Right cardiac atrium (tissue), 5 donors: ENCODE results near the gene NCR3LG1. TPM values are rescaled to one million over a fixed set of nuclear protein-coding genes. Genes with fewer than 3 reads are reported as not detected.

Source experiments
- ATAC-seq, 2 donors: fragments of 200-7000 bp; cut with Tn5 transposase; one replicate each; pipeline versions ENCODE4 v1.8.0 to v1.9.1; 2020; ENCODE audit warnings: moderate library complexity in 2 of 2, mild to moderate bottlenecking in 1 of 2
- DNase-seq, 3 donors: peaks; one replicate each; pipeline ENCODE4 v3.0.0-alpha.2; 2020
- H3K27ac ChIP-seq: one replicate; pipeline ENCODE4 v1.5.1; 2013; ENCODE audit warnings: mild to moderate bottlenecking, low read length, control low read depth, moderate library complexity
- H3K27me3 ChIP-seq: one replicate; pipeline ENCODE4 v1.6.1; 2013; ENCODE audit not compliant: control insufficient read depth, insufficient read depth
- H3K4me1 ChIP-seq: one replicate; pipeline ENCODE4 v1.6.1; 2013; ENCODE audit warnings: low read length; ENCODE audit not compliant: control insufficient read depth, insufficient read depth
- H3K4me3 ChIP-seq: one replicate; pipeline ENCODE4 v1.5.1; 2013; ENCODE audit warnings: low read length, control low read depth
- H3K9me3 ChIP-seq: one replicate; pipeline ENCODE4 v1.6.1; 2013; ENCODE audit warnings: low read length; ENCODE audit not compliant: control insufficient read depth
- WGBS: extraction: QIAGEN DNeasy Blood & Tissue Kit; methylation state at CpG from one replicate; pipeline ENCODE4 v1.1.7; 2013; 5-methylcytosine and 5-hydroxymethylcytosine counted together
- intact Hi-C, 4 donors: fragments of 100-400 bp; cut with DNase I; formaldehyde crosslinking; loops; one replicate each; pipeline versions ENCODE4 v1.11.0 to v1.14.0; 2022 to 2023
- polyA plus RNA-seq: library from polyadenylated mRNA; stranded (reverse); fragments of 200-250 nt; gene quantifications from one replicate; pipeline ENCODE4 v1.2.3, GENCODE V29; 2013
- total RNA-seq, 4 donors: library from RNA; stranded (reverse); fragmentation: NEBNext Ultra II Directional; extraction: Animal tissue kit (Norgen Biotek cat#: 25700); gene quantifications; one replicate each; pipeline ENCODE4 v1.2.1, GENCODE V29; 2021
- donor health status: healthy with polysubstance abuse.
- donor health status: DM: no; HTN: yes; CAD: no.
- donor health status: DM: no; HTN: no; CAD: no.
- donor health status: DM: no; HTN: yes; CAD: no; lungs with severe emphysema.
- donor health status: DM: yes; HTN: yes; CAD: no.

NCR3LG1 gene
- total and polyA plus RNA-seq, 5 donors = 0.75 to 3.3 (median 2.9) TPM

GRCh38 chr11:17386331-17387084 lies 34.9 kb downstream of the NCR3LG1 start:
- intact Hi-C loops = loop anchor here in 1 of 4 donors (5.0 kb wide), 1 partner anchor 116 kb away; no protein-coding TSS in a partner anchor
- no peaks in the 10 kb centered on the region for H3K4me1 ChIP-seq
- ATAC-seq (peak; percentile 74 to 84), DNase-seq (peak; percentile 55 to 81 (median 79))
- peak overlapping the region; percentile 82 for H3K27ac ChIP-seq
- no peak overlapping the region for H3K4me3 ChIP-seq
- no peaks in the 10 kb centered on the region for H3K9me3 ChIP-seq
- H3K27me3 ChIP-seq = no peaks in the 10 kb centered on the region
- 64% methylated on average over 23 of the region's 23 CpGs for WGBS

GRCh38 chr11:17387254-17387653 lies 35.7 kb downstream of the NCR3LG1 start:
- intact Hi-C loops = loop anchor here in 1 of 4 donors (5.0 kb wide), 1 partner anchor 115 kb away; no protein-coding TSS in a partner anchor
- WGBS = 97% methylated on average over 20 of the region's 20 CpGs
- DNase-seq = peak in 1 of 3 donors; percentile 56
- no peak overlapping the region for H3K27ac ChIP-seq
- no peaks in the 10 kb centered on the region for H3K4me1 ChIP-seq
- no peaks in the 10 kb centered on the region for H3K9me3 ChIP-seq
- no peak for ATAC-seq
- no peak overlapping the region for H3K4me3 ChIP-seq
- no peaks in the 10 kb centered on the region for H3K27me3 ChIP-seq

- Histone ChIP-seq H3K27ac (no peak overlapping the region), H3K4me3 (no peak overlapping the region), H3K4me1 (no peaks in the 10 kb centered on the region), H3K9me3 (no peaks in the 10 kb centered on the region), H3K27me3 (no peaks in the 10 kb centered on the region)
- WGBS = 88% methylated on average over 20 of the region's 20 CpGs
- peak in 1 of 3 donors; percentile 65 for DNase-seq
- no peak for ATAC-seq
- intact Hi-C loops = loop anchor here in 1 of 4 donors (5.0 kb wide), 1 partner anchor 114 kb away; no protein-coding TSS in a partner anchor
Measured at GRCh38 chr11:17387811-17388210, 36.2 kb downstream of the NCR3LG1 start.

GRCh38 chr11:17388609-17389210 lies 37.1 kb downstream of the NCR3LG1 start, which contains the start of gene KCNJ11:
KCNJ11 (minus strand) TSS chr11:17388659; CDS start chr11:17388091, 568 bp downstream.
- Histone ChIP-seq H3K27ac (peak within 1 kb of the TSS; percentile 55), H3K4me3 (peak within 1 kb of the TSS; percentile 78), H3K4me1 (no peaks in the 10 kb centered on the region), H3K27me3 (no peaks in the 10 kb centered on the region), H3K9me3 (no peaks in the 10 kb centered on the region)
- WGBS = 4% methylated on average over 53 of the region's 53 CpGs
- ATAC-seq = no peak
- intact Hi-C loops = loop anchor here in 1 of 4 donors (5.0 kb wide), 1 partner anchor 114 kb away; no protein-coding TSS in a partner anchor
- DNase-seq = peak in 2 of 3 donors; percentile 61 to 69

GRCh38 chr11:17389211-17389956 lies 37.8 kb downstream of the NCR3LG1 start:
- intact Hi-C loops = loop anchor here in 1 of 4 donors (5.0 kb wide), 1 partner anchor 113 kb away; no protein-coding TSS in a partner anchor
- Histone ChIP-seq H3K9me3 (no peaks in the 10 kb centered on the region), H3K27me3 (no peaks in the 10 kb centered on the region), H3K4me3 (peak overlapping the region; percentile 78), H3K27ac (peak overlapping the region; percentile 55), H3K4me1 (no peaks in the 10 kb centered on the region)
- peak; percentile 70 to 77 for ATAC-seq
- DNase-seq = peak; percentile 70 to 90 (median 89)
- WGBS = 4% methylated on average over 55 of the region's 55 CpGs

- ATAC-seq (no peak), DNase-seq (no peak)
- Histone ChIP-seq H3K4me3 (no peak overlapping the region), H3K4me1 (no peaks in the 10 kb centered on the region), H3K27ac (no peak overlapping the region), H3K27me3 (no peaks in the 10 kb centered on the region), H3K9me3 (no peaks in the 10 kb centered on the region)
- intact Hi-C loops = loop anchor here in 1 of 4 donors (5.0 kb wide), 2 partner anchors 102 to 112 kb away; no protein-coding TSS in a partner anchor
- WGBS = 67% methylated on average over 10 of the region's 10 CpGs
Measured at GRCh38 chr11:17389957-17390649, 38.5 kb downstream of the NCR3LG1 start.

- no peak for ATAC-seq
- Histone ChIP-seq H3K9me3 (no peaks in the 10 kb centered on the region), H3K27ac (no peak overlapping the region), H3K27me3 (no peaks in the 10 kb centered on the region), H3K4me1 (no peaks in the 10 kb centered on the region), H3K4me3 (no peak overlapping the region)
- WGBS = 75% methylated on average over 3 of the region's 3 CpGs
- intact Hi-C loops = loop anchor here in 1 of 4 donors (5.0 kb wide), 1 partner anchor 101 kb away; no protein-coding TSS in a partner anchor
- DNase-seq = no peak
Measured at GRCh38 chr11:17391493-17392355, 40.1 kb downstream of the NCR3LG1 start.

GRCh38 chr11:17392872-17393271 lies 41.3 kb downstream of the NCR3LG1 start:
- H3K27me3 ChIP-seq = no peaks in the 10 kb centered on the region
- no peak for DNase-seq
- no peak overlapping the region for H3K4me3 ChIP-seq
- no peak overlapping the region for H3K27ac ChIP-seq
- ATAC-seq = no peak
- intact Hi-C loops = loop anchor here in 1 of 4 donors (5.0 kb wide), 1 partner anchor 99 kb away; no protein-coding TSS in a partner anchor
- no peaks in the 10 kb centered on the region for H3K9me3 ChIP-seq
- H3K4me1 ChIP-seq = no peaks in the 10 kb centered on the region
- WGBS = 87% methylated on average over 14 of the region's 14 CpGs

GRCh38 chr11:17393472-17393871 lies 41.9 kb downstream of the NCR3LG1 start:
- no peak overlapping the region for H3K4me3 ChIP-seq
- no peak overlapping the region for H3K27ac ChIP-seq
- DNase-seq = no peak
- intact Hi-C loops = loop anchor here in 1 of 4 donors (5.0 kb wide), 1 partner anchor 99 kb away; no protein-coding TSS in a partner anchor
- H3K9me3 ChIP-seq = no peaks in the 10 kb centered on the region
- 91% methylated on average over 6 of the region's 6 CpGs for WGBS
- no peaks in the 10 kb centered on the region for H3K27me3 ChIP-seq
- H3K4me1 ChIP-seq = no peaks in the 10 kb centered on the region
- no peak for ATAC-seq
